Measurements from ENCODE around the gene TPRN.

The TPRN gene

DNA sequence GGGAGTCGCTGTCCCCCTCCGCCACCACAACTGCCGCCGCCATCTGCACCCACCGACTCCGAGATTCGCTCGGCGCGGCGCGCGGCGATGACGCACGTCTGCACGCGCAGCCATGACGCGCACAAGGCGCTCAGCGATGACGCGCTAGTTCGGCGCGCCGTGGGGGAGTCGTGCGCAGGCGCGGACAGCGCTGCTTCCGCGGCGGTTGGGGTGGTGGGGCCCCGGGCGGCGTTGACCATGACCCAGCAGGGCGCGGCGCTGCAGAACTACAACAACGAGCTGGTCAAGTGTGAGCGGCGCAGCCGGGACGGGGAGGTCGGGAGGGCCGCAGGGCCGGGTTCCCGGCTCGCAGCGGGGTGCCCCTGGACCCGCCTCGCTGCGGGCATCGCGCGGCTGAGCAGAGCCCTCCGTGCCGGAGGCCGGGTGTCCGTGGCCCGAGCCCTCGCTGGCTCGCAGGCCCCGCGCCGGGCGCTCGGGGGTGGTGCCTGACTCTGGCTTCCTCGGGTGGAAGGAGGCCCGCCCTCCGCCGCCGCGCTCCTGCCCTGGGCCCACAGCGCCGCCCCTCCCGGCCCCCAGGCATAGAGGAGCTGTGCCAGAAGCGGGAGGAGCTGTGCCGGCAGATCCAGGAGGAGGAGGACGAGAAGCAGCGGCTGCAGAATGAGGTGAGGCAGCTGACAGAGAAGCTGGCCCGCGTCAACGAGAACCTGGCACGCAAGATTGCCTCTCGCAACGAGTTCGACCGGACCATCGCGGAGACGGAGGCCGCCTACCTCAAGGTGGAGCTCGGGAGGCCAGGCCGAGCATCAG lies 11.8 kb downstream of the TPRN start, which contains the start of the genes ANAPC2 and SSNA1:
ANAPC2 (minus strand) TSS at position 71 of the 807 bp plus-strand sequence; CDS start at position 43, 28 bp downstream.
SSNA1 (plus strand) TSS at position 187 of the 807 bp plus-strand sequence; CDS start at position 238, 51 bp downstream.
- DNase-seq = peak; percentile 88 to 94
- Histone ChIP-seq H3K27ac (peak within 1 kb of the TSS; percentile 84 to 90), H3K4me3 (peak within 1 kb of the TSS; percentile 86 to 91), H3K36me3 (peaks cover 29 to 61% (median 49%) of the 10 kb centered on the region in 3 donors), H3K27me3 (no peaks in the 10 kb centered on the region), H3K4me1 (peaks cover 16 to 52% (median 40%) of the 10 kb centered on the region in 4 donors), H3K9me3 (no peaks in the 10 kb centered on the region)
- TF ChIP-seq, protein P1, sequence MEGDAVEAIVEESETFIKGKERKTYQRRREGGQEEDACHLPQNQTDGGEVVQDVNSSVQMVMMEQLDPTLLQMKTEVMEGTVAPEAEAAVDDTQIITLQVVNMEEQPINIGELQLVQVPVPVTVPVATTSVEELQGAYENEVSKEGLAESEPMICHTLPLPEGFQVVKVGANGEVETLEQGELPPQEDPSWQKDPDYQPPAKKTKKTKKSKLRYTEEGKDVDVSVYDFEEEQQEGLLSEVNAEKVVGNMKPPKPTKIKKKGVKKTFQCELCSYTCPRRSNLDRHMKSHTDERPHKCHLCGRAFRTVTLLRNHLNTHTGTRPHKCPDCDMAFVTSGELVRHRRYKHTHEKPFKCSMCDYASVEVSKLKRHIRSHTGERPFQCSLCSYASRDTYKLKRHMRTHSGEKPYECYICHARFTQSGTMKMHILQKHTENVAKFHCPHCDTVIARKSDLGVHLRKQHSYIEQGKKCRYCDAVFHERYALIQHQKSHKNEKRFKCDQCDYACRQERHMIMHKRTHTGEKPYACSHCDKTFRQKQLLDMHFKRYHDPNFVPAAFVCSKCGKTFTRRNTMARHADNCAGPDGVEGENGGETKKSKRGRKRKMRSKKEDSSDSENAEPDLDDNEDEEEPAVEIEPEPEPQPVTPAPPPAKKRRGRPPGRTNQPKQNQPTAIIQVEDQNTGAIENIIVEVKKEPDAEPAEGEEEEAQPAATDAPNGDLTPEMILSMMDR (IDR thresholded peaks at IDR 0.05) = peak; percentile 13 to 16
- intact Hi-C loops (cut with DNase I; ENCODE audit: low total_unique reads) = loop anchor here (5.0 kb wide), 1 partner anchor 34 kb away; the partner anchor contains the start of gene RNF208

DNA sequence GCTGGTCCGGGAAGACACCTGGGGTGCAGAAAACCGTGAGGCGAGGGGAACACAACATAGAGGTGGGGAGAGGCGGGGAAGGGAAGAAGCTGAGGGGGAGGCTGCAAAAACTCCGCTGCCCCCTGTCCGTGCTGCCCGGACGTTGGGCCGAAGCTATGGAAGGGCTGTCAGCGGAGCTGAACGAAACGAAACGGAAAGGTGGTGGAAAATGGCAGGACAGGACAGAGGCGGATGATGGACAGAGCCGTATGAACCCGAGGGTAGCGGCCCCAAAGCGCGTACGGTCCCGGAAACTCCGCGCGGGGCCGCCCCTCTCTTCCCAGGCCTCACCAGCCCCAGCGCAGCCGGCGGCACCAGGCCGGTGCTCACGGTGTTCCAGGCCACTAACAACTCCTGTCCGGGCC lies 12.5 kb downstream of the TPRN start:
- Histone ChIP-seq H3K4me1 (peaks cover 16 to 51% (median 40%) of the 10 kb centered on the region in 4 donors), H3K9me3 (no peaks in the 10 kb centered on the region), H3K4me3 (peak overlapping the region; percentile 86 to 91), H3K36me3 (peaks cover 35 to 67% (median 55%) of the 10 kb centered on the region in 3 donors), H3K27ac (peak overlapping the region; percentile 84 to 90), H3K27me3 (no peaks in the 10 kb centered on the region)
- TF ChIP-seq, protein P1 (IDR thresholded peaks at IDR 0.05) = no peak
- no peak for DNase-seq
- intact Hi-C loops (cut with DNase I; ENCODE audit: low total_unique reads) = loop anchor here (5.0 kb wide), 1 partner anchor 34 kb away; the partner anchor contains the start of gene RNF208

DNA sequence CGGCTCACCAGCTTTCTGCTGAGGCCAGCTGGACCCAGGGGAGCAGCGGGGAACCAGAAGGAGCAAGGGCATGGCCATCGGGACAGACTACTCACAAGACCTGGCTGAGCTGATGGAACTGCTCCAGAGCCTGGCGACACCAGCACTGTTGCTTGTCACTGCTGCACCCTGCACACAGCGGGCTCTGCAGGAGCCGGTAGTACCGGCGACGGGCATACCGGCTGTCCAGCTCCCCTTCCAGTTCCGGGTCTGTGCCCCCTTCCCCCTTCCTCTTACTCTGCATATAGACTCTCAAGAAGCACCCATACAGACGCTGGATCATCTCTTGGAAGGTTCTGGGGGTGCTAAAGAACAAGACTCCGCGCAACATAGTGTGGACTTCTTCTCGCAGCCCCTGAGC lies 13.2 kb downstream of the TPRN start:
- peaks cover 16 to 51% (median 40%) of the 10 kb centered on the region in 4 donors for H3K4me1 ChIP-seq
- no peak overlapping the region for H3K27ac ChIP-seq
- peaks cover 42 to 72% (median 62%) of the 10 kb centered on the region in 3 donors for H3K36me3 ChIP-seq
- H3K27me3 ChIP-seq = no peaks in the 10 kb centered on the region
- H3K9me3 ChIP-seq = no peaks in the 10 kb centered on the region
- TF ChIP-seq, protein P1 (IDR thresholded peaks at IDR 0.05) = no peak
- DNase-seq = no peak
- H3K4me3 ChIP-seq = peak overlapping the region; percentile 86 to 91
- intact Hi-C loops (cut with DNase I; ENCODE audit: low total_unique reads) = loop anchor here (5.0 kb wide), 1 partner anchor 35 kb away; the partner anchor contains the start of gene RNF208

DNA sequence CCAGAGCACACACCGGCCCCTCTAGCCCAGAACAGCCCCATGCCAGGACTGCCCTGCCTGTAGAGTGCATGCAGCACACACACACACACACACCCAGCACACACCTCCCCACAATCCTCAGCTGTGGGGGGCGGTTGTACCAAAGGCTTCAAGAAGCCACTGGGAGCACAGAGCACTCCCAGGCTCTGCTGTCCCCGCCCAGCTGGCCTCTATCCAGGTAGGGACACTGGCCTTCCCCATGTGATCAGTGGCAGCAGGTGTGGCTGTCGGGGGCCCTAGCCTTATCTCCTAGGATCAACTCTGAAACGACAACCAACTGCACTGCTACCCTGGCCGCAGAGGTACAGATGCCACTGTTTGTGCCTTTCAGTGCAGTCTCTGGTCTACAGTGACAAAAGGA lies 14.2 kb downstream of the TPRN start:
- no peak for DNase-seq

DNA sequence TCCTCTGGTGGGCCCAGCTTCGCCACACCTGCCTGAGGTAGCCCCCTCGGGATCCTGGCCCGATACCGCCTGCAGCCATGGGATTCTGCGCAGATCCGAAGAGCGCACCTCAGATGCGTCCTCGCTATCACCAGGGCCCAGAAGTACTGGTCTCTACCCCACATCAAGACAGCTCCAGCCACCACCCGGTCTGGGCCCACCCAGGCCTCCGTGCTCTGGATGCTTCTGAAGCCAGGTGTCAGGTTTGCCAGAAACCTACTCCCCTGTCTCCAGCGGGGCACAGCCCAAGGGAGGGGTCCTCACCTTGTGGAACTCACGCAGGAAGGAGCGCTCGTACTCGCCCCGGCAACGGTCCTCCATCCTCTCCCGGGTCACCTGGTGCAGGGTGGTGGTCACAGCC lies 14.6 kb downstream of the TPRN start:
- intact Hi-C loops (cut with DNase I; ENCODE audit: low total_unique reads) = loop anchor here (5.0 kb wide), 1 partner anchor 36 kb away; the partner anchor contains the start of gene RNF208
- Histone ChIP-seq H3K9me3 (no peaks in the 10 kb centered on the region), H3K4me1 (peaks cover 16 to 51% (median 40%) of the 10 kb centered on the region in 4 donors), H3K27me3 (no peaks in the 10 kb centered on the region), H3K36me3 (peaks cover 54 to 72% (median 67%) of the 10 kb centered on the region in 3 donors), H3K4me3 (no peak overlapping the region), H3K27ac (no peak overlapping the region)
- no peak for DNase-seq
- TF ChIP-seq, protein P1 (IDR thresholded peaks at IDR 0.05) = no peak

More for the DNA sequence above, 14.2 kb downstream of the TPRN start:
- intact Hi-C loops (cut with DNase I; ENCODE audit: low total_unique reads) = loop anchor here (5.0 kb wide), 1 partner anchor 36 kb away; the partner anchor contains the start of gene RNF208
- no peaks in the 10 kb centered on the region for H3K27me3 ChIP-seq
- H3K4me1 ChIP-seq = peaks cover 16 to 51% (median 40%) of the 10 kb centered on the region in 4 donors
- TF ChIP-seq, protein P1 (IDR thresholded peaks at IDR 0.05) = no peak
- H3K9me3 ChIP-seq = no peaks in the 10 kb centered on the region
- H3K4me3 ChIP-seq = peak overlapping the region in 1 of 2 donors; percentile 91
- H3K27ac ChIP-seq = no peak overlapping the region
- H3K36me3 ChIP-seq = peaks cover 50 to 72% (median 67%) of the 10 kb centered on the region in 3 donors
